ENCODE data around the gene FAM227A. TPM values are rescaled to one million over a fixed set of nuclear protein-coding genes. Genes with fewer than 3 reads are reported as not detected.

Gene FAM227A
- total and polyA plus RNA-seq, 2 of the 13 experiments (the other 11 are each of a cell fraction or from before 2014, with no cell fraction given), result 1.0 to 1.5 TPM

DNA sequence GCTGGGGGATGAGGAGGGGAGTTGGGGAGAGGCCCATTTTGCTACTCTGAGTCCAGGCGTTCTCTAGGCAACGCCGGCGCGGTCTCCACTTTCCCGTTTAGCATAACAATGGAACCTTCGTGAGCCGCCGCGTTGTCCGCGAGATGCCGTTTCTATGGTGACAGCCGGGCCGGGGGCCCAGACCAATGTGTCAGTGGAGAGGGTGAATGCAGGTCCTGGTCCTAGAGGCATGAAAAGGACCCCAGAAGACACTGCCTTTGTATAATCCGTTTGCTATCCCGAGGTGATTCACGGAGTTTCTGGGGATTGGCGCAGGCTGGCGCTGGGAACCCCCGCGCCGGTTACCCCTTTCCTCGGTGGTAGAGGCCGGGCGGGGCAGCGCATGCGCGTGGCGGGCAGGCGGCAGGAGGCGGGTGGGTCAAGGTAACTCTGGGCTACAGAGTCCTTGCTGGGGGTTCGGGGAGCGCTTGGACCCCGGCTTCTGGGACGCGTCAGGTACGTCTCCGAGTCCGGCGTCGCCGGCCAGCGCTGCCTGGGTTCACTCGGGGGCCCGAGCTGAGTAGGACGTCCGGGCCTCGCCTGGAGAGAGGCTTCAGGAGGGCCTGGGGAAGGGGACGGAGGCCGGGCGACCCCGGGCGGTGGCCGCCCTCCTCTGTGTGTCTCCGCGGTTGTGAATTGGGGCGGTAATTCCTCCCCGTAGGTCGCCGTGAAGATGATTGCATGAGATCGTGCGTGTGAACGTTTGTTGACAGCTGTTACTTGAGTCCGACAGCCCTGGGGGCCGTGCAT lies at the start of gene FAM227A, which contains the start of gene CBY1 (continued):
- TF ChIP-seq ZNF460 (CRISPR knock-in tag; IDR thresholded peaks at IDR 0.05; ENCODE audit: borderline replicate concordance), result no peak
- TF ChIP-seq, protein P1, sequence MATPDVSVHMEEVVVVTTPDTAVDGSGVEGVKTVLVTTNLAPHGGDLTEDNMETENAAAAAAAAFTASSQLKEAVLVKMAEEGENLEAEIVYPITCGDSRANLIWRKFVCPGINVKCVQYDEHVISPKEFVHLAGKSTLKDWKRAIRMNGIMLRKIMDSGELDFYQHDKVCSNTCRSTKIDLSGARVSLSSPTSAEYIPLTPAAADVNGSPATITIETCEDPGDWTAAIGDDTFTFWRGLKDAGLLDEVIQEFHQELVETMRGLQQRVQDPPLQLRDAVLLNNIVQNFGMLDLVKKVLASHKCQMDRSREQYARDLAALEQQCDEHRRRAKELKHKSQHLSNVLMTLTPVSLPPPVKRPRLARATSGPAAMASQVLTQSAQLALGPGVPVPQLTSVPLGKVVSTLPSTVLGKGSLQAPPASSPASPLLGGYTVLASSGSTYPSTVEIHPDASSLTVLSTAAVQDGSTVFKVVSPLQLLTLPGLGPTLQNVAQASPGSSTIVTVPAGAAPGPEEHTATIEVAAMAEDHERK (CRISPR knock-in tag; IDR thresholded peaks at IDR 0.05; ENCODE audit: low read depth), result no peak
- no peak for TF ChIP-seq ZNF124 (CRISPR knock-in tag; IDR thresholded peaks at IDR 0.05)
- no peak for TF ChIP-seq PLRG1 (conservative IDR thresholded peaks at IDR 0.05)
- no peak for TF ChIP-seq CREB1 (IDR thresholded peaks at IDR 0.05)
- no peak for TF ChIP-seq CREB1 (CRISPR knock-in tag; IDR thresholded peaks at IDR 0.05)
- no peak for TF ChIP-seq SRSF4 (IDR thresholded peaks at IDR 0.05; ENCODE audit: low read depth, low read length, poor library complexity, severe bottlenecking)
- TF ChIP-seq ZNF317 (CRISPR knock-in tag; IDR thresholded peaks at IDR 0.05), result no peak
- TF ChIP-seq, protein P2, sequence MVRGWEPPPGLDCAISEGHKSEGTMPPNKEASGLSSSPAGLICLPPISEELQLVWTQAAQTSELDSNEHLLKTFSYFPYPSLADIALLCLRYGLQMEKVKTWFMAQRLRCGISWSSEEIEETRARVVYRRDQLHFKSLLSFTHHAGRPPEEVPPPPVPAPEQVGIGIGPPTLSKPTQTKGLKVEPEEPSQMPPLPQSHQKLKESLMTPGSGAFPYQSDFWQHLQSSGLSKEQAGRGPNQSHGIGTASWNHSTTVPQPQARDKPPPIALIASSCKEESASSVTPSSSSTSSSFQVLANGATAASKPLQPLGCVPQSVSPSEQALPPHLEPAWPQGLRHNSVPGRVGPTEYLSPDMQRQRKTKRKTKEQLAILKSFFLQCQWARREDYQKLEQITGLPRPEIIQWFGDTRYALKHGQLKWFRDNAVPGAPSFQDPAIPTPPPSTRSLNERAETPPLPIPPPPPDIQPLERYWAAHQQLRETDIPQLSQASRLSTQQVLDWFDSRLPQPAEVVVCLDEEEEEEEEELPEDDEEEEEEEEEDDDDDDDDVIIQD (CRISPR knock-in tag; IDR thresholded peaks at IDR 0.05; ENCODE audit: low read depth), result no peak
- no peak for TF ChIP-seq U2AF2 (IDR thresholded peaks at IDR 0.05; ENCODE audit: low read depth, low read length)
- peak; percentile 90 for TF ChIP-seq RFX1 (IDR thresholded peaks at IDR 0.05)
- TF ChIP-seq ZNF235 (CRISPR knock-in tag; IDR thresholded peaks at IDR 0.05; ENCODE audit: borderline replicate concordance), result no peak
- TF ChIP-seq, protein P3, sequence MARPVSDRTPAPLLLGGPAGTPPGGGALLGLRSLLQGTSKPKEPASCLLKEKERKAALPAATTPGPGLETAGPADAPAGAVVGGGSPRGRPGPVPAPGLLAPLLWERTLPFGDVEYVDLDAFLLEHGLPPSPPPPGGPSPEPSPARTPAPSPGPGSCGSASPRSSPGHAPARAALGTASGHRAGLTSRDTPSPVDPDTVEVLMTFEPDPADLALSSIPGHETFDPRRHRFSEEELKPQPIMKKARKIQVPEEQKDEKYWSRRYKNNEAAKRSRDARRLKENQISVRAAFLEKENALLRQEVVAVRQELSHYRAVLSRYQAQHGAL (CRISPR knock-in tag; IDR thresholded peaks at IDR 0.05; ENCODE audit: not compliant biosample characterization), result no peak
- TF ChIP-seq, protein P4, sequence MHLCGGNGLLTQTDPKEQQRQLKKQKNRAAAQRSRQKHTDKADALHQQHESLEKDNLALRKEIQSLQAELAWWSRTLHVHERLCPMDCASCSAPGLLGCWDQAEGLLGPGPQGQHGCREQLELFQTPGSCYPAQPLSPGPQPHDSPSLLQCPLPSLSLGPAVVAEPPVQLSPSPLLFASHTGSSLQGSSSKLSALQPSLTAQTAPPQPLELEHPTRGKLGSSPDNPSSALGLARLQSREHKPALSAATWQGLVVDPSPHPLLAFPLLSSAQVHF (CRISPR knock-in tag; IDR thresholded peaks at IDR 0.05), result no peak
- TF ChIP-seq TRIM24 (CRISPR knock-in tag; IDR thresholded peaks at IDR 0.05), result no peak
- TF ChIP-seq EED (CRISPR knock-in tag; IDR thresholded peaks at IDR 0.05), result no peak
- no peak for TF ChIP-seq ZNF326 (CRISPR knock-in tag; IDR thresholded peaks at IDR 0.05; ENCODE audit: borderline replicate concordance)
- TF ChIP-seq XRCC5 (optimal IDR thresholded peaks at IDR 0.05; ENCODE audit: low read length), result no peak
- TF ChIP-seq SMAD1 (CRISPR knock-in tag; IDR thresholded peaks at IDR 0.05; ENCODE audit: borderline replicate concordance, low read depth), result no peak
- no peak for TF ChIP-seq NCOA1 (CRISPR knock-in tag; IDR thresholded peaks at IDR 0.05)
- no peak for TF ChIP-seq ZFP36L2 (CRISPR knock-in tag; IDR thresholded peaks at IDR 0.05)
- no peak for TF ChIP-seq ZNF354B (CRISPR knock-in tag; IDR thresholded peaks at IDR 0.05)
- no peak for TF ChIP-seq ZNF83 (CRISPR knock-in tag; IDR thresholded peaks at IDR 0.05; ENCODE audit: borderline replicate concordance)
- TF ChIP-seq SP2 (CRISPR knock-in tag; IDR thresholded peaks at IDR 0.05), result no peak; the same call in 1 of the 2 replicates
- TF ChIP-seq SPEN (CRISPR knock-in tag; IDR thresholded peaks at IDR 0.05; ENCODE audit: low read depth), result no peak
- no peak for TF ChIP-seq ZNF781 (CRISPR knock-in tag; IDR thresholded peaks at IDR 0.05; ENCODE audit: borderline replicate concordance, not compliant biosample characterization)
- TF ChIP-seq, protein P5, sequence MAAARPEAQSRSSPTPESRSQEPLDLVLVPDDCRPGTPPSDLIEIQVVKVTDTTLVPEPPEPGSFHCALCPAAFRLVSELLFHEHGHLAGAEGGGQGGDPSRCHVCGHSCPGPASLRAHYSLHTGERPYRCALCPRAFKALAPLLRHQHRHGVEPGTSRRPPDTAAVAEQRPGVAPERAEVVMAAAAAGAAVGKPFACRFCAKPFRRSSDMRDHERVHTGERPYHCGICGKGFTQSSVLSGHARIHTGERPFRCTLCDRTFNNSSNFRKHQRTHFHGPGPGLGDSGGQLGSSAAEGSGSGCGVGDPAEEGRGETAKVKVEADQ (CRISPR knock-in tag; IDR thresholded peaks at IDR 0.05; ENCODE audit: borderline replicate concordance), result peak; percentile 81; the same call in 1 of the 2 replicates

Data from HepG2 (cell line).